GM19467 (cell line): ENCODE measurements around the gene TMEM176A.

Experiments used
- ATAC-seq: cut with Tn5 transposase; IDR thresholded peaks from one replicate; pipeline ENCODE4 v1.9.1; 2021; ENCODE audit warnings: mild to moderate bottlenecking, moderate library complexity; ENCODE audit not compliant: unreplicated experiment

The TMEM176A gene

DNA sequence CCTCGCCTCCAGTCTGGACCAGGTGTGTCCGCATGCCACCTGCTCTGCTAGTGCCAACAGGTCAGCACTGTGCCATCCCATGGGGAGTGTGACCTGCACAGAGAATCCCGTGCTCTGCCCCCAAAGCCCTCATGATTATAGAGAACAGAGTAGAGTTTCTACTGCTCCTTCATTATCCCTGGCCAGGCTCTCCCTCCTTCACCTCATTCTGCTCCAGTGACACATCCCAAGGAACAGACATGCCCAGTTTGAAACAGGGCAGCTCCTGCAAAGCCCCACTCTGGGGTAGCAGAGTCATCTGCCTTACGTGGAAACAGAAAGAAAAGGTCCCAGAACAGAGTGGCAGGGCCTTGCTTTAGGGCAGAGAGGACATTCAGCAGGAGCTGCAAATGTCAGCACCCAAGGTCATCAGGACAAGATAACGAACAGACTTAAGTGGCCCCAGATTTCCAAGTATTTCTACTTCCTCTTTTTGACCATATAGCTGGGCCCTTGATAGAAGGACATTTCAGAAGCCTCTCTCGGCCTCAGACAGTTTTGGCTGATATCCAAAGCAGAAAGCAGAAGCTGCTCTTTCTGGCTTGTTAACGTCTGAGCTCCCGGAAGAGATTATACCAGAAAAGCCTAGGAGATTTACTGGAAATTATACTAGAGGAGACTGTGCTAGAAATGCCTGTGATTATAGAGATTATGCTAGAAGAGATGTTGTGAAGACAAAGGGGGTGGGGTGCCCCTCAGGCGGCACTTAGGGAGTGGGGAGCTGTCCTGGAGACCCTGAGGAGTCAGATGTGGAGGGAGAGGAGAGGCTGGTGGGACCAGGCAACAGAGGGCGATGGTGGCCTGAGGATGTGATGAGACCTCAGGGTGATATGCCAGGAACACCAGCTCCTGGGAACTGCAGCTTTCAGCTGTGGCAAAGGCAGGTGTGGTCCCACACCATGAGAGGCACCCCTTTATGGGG is 13.0 kb upstream of the TMEM176A start:
- ATAC-seq, result no peak

DNA sequence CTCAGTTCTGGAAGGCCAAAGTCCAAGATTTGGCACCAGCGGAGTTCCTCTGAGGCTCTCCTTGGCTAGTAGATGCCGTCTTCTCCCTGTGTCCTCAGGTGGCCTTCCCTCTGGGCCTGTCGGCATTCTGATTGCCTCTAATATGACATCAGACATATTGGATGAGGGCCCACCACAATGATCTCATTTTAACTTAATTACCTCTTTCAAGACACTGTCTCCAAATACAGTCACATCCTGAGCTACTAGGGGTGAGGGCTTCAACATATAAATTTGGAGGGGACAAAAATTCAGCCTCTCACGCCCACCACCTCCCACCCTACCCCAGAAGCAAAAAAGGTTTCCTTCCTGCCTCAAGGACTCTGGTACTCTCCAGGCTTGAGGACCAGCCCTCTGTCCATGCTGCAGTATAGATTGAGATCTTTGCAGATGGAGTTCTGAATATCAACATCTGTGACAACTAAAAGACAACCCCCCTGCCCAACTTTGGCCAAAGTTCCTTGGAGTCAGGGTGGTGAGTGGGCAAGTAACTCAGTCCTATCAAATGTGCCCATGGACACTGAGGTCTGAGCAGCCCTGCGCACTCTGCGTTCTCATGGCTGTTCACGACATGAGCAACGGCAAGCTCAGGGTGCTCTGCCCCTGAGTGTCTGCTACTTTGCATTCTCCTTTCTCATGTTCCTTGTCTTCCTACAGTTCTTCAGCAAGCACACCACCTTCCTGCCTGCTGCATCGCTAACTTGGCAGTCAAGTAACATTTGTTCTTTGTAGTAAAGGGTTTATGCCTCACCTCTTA is 11.9 kb upstream of the TMEM176A start:
- ATAC-seq, result no peak

DNA sequence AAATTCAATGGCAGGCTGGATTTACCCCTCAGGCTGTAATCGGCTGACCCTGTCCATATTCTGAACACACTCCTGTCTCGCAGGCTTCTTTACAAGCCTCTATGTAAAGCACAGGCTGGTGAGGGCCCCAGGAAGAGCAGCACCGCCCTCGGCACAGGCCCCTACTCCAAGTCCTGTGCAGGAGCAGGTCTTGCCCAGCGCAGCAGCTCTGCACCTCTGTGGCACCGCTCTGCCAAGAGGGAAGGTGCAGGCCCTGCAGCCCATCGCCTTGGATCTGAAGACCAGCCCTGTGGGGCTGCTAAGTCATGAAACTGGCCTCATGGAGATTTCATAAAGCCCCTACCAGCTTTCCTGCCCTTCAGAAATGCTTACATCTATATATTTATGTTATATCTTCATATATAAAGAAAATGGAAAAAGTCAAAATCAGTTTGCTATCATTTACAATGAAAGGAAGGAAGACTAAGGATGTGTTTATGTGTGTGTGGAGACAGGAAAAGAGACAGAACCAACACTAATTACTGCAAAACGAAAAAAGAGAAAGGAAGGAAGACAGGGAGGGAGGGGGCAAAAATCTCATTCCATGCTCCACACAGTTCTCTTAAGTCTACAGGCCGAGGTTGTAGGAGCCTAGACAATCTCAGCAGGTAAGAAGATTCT is 10.0 kb upstream of the TMEM176A start:
- ATAC-seq, result no peak

DNA sequence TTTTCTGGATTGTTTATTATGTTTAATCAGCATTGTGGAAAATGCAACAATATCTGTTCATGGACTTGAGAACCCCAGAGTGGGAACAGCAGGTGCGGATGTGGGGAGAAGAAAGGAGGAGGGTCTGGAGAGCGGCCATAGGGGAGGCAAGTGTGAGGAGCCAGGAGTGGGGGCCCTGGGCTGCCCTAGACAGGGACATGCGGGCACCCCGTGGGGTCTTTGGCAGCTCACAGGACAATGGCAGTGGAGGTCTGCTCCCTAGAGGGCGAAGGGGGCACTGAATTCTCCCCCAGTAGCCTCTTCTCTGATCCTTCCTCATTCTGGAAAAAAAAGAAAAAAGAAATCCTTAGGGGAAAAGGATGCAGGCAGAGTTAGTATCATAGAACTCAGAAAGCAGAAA is 9.3 kb upstream of the TMEM176A start:
- no peak for ATAC-seq

DNA sequence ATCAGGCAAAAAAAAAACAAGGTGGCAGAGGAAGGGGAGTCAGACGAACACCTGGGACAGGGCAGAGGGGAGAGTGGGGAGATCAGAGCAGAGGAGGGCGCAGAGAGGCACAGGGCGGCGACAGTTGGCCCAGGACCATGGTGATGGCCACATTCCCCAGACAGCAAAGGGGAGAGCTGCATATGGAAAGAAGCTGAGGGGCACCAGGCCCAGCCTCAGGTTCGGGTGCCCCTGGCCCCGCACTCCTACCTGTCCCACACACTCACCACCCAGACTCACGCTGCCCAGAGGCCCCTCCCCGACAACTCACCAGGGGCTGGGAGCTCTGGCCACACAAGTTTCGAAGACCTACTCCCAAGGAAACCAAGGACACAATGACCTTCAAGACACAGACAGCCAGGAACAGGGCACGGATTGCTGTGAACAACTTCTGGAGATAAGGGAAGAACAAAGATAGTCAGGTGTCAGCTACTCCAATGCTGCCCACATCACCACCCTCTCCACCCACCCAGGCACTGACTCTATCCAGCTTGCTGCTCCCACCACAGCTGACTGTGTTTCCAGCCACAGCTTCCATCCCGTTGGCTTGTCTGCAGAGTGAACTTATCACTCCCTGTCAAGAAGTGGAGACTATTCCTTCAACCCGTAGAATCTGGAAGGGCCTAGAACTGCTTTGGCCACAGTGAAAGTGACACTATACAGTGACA is 8.7 kb upstream of the TMEM176A start:
- no peak for ATAC-seq

DNA sequence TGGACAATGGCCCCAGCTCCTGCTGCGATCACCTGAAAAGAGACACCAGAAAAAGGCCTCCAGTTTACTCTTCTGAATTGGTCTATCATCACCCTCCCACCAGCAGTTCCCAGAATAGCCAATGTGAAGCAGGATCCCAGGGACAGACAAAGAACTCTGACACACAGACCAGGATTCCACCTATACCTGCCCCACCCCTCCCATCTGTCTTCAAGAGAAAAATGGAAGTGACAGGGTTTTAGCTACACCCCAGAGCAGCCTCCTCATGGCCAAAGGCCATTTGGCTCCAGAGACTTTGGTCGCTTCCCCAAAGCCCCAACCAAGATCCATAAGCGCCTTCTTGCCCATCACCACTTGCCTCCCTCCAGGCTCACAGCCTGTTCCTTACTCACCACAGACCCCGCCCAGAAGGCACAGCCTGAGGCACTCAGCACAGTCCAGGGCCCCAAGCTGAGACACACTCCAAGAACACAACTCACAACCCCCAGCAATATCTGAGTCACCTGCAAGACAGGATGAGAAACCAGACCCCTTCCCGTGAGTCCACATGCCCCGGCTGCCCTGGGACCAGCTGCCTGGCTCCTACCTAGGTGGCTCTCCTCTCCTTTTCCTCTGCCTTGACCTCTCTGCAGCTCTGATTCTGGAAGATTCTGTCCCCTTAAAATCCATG is 6.9 kb upstream of the TMEM176A start:
- ATAC-seq, result no peak

DNA sequence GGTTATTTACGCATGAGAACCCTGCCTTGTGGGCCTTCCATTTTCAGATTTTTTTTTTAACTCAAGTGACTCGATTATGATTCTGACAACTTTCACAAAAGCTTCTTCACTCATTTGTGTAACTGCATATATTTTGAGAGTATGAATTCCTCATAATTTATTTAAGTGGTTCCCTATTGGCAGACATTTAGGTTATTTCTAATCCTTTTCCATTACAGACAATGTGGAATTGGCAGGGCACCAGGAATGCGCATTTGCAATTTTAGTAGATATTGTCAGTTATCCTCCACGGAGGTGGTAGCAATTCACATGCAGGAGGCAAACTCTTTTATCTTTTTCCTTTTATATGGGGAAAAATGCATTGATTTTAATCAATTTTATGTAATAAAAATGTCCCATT is 2.9 kb upstream of the TMEM176A start:
- no peak for ATAC-seq

DNA sequence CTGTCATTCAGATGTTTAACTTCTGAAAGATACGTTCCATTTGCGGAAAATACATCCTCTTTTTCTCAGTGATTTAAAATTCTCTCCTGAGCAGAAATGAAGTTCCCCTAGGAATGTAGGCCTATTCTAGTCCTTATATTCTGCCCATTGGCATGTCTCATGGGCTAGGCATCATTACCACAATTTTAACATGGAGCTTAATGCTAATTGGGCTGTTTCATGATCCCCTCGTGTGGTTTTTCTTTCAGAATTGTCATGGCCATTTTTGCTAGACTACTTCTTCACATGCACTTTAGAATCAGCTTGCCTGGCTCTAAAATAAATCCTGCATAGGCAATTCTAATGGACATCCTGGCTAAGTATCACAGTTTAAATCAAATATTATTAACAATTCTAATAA is 1.4 kb upstream of the TMEM176A start:
- no peak for ATAC-seq

DNA sequence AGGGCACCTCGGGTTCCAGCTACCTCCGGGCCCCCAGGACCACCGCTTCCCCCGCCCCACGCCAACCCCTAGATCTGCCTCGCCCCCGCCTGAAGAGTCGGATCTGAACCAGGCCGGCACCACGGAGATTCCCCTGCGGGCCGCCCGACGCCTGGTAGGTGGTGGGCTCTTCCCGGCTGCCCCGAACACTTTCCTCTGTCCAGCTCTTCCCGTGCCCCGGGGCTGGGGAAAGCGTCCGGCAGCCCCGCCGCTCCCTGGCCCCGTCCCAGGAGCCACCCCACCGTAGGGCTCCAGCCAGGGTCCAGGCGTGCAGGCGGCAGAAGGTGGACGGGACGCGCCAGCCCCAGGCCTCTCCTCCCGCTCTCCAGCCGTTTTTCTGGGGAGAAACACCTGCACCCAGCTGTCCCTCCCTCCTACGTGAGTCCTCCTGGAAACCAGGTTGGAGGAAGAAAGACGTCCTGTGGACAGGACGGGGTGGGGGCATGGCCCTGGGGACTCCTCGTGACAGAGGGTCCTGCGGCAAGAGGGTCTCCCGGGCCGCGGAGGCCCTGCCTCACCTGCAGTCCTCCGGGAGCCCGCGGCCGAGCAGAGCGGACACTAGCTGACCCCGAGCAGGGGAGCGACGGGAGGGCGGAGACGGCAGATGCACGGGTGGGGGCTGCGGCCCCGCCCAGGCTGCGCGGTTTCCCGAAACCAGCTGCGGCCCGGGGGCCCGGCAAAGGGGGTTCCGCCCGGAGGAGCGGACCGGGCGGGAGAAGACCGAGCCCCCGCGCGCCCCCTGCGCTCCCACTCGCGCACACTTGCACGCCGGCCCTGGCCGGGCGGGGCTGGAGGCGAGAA is 608 bp upstream of the TMEM176A start, which contains the start of gene TMEM176B:
TSS of gene TMEM176B (minus strand) at position 624 of the 840 bp plus-strand sequence. CDS start 3,795 bp downstream, outside the sequence.
- ATAC-seq, result no peak

DNA sequence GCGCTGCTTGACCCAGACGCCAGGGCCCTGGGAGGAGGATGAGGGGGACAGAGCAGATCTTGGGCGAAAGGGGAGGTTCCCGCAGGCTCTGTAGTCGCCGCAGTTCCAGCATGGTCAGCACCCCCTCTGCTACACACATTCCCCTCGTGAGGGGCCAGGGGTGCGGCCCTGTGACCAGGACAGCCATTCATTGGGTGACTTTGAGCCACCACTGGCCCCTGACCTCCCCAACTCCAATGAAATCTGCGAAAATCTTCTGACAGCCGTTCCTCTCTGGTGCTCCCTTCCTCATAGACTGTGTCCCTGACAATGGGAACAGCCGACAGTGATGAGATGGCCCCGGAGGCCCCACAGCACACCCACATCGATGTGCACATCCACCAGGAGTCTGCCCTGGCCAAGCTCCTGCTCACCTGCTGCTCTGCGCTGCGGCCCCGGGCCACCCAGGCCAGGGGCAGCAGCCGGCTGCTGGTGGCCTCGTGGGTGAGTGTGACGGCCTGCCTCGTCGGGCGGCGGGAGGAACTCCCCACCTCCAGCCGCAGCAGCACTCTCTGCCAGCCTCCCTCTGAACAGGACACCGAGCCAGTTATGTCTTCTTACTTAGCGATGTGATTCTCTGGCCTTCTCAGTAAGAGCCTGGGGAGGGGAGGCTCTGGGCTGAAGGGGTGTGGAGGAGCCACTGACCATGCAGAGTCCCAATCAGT is 825 bp downstream of the TMEM176A start:
- no peak for ATAC-seq

DNA sequence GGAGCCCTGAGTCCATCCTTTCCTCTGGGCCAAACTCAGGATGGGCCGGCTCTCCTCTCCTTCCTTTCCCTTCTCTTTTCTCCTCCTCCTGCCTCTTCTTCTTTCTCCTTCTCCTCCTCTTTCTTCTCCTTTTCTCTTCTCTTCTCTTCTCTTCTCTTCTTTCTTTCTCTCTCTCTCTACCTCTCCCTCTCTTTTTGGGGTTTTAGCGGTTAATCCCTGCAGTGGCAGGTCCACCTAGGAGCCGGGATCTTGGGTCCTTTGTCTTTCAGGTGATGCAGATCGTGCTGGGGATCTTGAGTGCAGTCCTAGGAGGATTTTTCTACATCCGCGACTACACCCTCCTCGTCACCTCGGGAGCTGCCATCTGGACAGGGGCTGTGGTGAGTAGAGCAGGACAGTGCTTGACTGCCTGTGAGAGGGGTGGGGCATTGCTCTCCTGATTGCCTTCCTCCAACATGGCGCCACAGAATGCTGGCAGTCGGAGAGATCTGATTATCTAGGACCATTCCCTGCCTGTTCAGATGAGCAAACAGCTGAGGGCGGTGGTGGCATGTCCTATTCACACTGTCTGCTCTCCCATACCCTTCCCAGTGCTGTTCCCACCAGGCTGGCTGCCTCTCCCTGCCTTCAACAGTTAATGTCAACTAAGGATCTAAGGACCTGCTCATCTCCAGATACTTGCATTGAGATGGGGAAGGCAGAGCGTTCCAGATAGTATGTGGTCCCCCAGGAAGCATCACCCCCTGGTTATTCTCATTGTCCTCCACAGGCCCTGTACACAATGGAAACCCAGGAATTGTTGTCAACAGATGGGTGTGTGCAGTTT is 1.6 kb downstream of the TMEM176A start:
- ATAC-seq, result no peak

DNA sequence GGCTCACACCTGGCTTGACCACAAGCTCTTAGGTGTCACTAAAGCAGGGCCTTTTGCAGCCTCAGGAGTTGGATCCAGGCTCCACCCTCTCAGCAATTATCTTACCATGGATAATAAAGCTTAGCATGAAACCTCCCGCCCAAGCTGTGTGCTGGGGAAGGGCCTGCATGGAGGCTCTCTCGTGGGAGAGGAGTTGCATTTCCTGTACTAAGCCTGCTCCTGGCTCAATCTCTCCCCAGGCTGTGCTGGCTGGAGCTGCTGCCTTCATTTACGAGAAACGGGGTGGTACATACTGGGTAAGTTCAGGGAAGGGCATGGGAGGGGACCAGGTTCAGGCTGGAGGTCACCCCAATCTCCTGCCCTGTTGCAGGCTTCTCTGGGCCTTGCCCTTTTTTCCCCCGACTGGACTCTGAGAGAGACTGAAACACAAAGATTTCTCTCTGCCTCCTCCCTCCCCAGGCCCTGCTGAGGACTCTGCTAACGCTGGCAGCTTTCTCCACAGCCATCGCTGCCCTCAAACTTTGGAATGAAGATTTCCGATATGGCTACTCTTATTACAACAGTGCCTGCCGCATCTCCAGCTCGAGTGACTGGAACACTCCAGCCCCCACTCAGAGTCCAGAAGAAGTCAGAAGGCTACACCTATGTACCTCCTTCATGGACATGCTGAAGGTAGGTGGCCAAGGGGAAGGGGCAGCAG is 2.7 kb downstream of the TMEM176A start:
- no peak for ATAC-seq

DNA sequence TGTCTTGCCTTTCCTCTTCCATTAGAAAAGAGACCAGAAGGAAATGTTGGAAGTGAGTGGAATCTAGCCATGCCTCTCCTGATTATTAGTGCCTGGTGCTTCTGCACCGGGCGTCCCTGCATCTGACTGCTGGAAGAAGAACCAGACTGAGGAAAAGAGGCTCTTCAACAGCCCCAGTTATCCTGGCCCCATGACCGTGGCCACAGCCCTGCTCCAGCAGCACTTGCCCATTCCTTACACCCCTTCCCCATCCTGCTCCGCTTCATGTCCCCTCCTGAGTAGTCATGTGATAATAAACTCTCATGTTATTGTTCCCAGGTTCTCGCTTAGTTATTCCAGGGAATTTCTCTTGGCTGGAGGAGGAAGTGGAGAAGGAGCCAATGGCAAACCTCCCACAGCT is 4.2 kb downstream of the TMEM176A start:
- no peak for ATAC-seq

DNA sequence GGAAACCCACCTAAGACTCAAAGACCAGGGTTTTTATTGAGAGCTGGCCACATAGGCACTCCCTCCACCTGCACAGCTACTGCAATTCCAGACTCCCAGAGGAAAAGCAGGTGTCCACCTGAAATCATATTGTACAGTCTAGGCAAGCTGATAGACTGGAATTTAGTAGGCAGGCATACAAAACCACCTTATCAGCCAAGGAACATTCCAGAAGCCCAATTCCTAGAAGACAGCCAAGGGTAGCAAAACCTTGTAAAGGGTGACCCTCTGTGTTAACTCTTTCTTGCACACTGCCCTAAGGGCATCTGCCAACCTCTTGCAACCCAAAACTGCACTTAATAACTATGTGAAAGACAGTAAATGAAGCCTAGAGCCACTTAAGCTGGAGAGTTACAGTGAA is 5.3 kb downstream of the TMEM176A start:
- ATAC-seq, result no peak

DNA sequence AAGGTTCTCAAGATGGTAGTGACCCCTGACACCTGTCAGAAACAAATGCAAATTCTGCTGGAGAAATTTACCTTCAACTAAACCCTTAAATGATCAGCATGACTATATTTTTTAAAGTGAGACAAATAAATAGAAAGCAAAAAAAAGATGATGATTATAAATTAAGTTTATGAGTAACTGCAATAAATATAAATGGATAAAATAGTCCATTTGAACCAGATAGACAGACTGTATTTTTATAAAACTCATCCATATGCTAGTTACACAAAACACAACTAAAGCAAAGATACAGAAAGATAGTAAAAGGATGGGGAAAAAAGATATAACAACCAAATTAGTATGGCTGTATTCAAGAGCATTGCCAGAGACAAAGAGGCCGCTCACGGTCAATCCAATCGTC is 5.9 kb downstream of the TMEM176A start:
- ATAC-seq, result no peak

DNA sequence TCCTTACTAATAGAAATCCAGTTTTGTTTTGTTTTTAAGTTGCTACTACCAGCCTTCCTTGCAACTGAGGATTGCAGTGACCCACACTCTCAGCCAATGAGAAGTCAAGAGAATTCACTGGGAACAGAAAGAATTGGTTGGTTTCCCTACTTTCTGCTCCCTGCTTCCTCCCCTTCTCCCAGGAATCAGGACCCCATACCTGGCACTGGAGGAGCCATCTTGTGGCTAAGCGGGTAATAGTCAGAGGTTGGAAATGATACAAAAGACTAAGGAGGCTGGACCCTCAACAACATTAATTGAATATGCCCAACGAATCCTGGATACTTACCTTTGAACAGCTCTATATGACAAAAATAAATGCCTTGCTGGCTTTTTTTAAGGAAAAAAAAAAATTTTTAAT is 6.3 kb downstream of the TMEM176A start:
- ATAC-seq, result no peak
